Astrocyte (in vitro differentiated cells and primary cell): ENCODE data around the gene SLC5A1.

Experiments used
- CTCF ChIP-seq: IDR thresholded peaks from 2 replicates; pipeline ENCODE4 v1.5.1; 2011; ENCODE audit warnings: low read depth, mild to moderate bottlenecking, inconsistent platforms, low read length, moderate library complexity; ENCODE audit not compliant: insufficient read depth
- EZH2 ChIP-seq: IDR thresholded peaks from 2 replicates; pipeline ENCODE4 v1.6.1; 2012; ENCODE audit warnings: mild to moderate bottlenecking, low read length, inconsistent platforms; ENCODE audit not compliant: insufficient read depth

GRCh38 chr22:32083814-32084213, 40.8 kb downstream of the SLC5A1 start:
- TF ChIP-seq CTCF = no peak
- no peak for TF ChIP-seq EZH2
